GM18867 (cell line): ENCODE results near the gene ENDOU.

ENCODE experiments used
- ATAC-seq: cut with Tn5 transposase; IDR thresholded peaks from one replicate; pipeline ENCODE4 v1.9.1; 2021; ENCODE audit warnings: mild to moderate bottlenecking, moderate library complexity; ENCODE audit not compliant: unreplicated experiment

ENDOU gene, protein sequence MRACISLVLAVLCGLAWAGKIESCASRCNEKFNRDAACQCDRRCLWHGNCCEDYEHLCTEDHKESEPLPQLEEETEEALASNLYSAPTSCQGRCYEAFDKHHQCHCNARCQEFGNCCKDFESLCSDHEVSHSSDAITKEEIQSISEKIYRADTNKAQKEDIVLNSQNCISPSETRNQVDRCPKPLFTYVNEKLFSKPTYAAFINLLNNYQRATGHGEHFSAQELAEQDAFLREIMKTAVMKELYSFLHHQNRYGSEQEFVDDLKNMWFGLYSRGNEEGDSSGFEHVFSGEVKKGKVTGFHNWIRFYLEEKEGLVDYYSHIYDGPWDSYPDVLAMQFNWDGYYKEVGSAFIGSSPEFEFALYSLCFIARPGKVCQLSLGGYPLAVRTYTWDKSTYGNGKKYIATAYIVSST

DNA sequence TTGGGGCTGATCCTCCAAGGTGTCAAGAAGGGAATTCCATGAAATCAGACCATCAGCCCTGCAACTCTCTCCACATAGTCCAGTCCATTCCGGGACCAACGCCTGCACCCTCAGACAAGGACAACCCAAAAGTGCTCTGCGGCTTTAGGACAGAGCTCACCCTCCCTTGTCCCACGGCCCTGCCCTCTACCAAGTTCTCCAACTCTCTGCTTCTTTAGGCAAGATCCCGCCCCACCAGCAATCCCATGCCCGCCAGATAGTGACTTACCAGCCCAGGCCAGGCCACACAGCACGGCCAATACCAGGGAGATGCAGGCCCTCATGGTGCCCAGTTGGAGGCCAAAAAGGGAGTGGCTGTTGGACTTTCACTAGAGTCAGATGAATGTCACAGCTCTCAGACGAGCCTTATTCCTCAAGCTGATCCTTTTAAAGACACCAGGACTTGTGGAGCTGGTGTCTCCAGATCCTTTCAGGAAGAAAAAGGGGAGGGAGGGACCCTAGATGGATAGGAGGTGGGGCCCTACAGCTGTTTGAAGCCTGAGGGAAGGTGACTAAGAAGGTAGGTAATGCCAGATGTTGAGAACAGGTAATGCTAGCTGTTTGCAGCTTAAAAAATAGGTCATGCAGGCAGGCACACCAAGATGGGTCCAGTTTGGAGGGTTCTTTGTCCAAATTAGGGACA lies at the start of gene ENDOU:
Gene ENDOU (minus strand): TSS at position 400 of the 682 bp plus-strand sequence. CDS start 77 bp downstream, at position 323.
- no peak for ATAC-seq

DNA sequence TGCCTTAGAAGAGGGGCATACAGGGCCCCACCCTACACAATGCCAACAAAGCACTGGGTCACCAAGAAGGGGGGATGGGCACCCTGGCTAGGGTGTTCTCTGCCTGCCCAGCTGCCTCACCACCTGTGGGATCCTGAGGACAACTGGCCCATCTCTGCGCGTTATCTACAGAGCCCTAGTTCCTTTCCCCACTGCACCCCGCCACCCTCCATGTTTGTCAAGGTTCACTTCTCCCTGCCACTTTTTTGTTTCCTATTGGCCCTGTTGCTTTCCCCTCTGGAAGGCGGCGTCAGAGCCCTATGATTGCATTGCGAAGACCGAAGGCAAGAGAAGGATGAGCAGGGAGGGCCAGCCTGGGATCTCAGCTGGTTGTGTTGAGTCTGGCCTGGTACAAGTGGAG lies 49.4 kb upstream of the ENDOU start:
- ATAC-seq = no peak

DNA sequence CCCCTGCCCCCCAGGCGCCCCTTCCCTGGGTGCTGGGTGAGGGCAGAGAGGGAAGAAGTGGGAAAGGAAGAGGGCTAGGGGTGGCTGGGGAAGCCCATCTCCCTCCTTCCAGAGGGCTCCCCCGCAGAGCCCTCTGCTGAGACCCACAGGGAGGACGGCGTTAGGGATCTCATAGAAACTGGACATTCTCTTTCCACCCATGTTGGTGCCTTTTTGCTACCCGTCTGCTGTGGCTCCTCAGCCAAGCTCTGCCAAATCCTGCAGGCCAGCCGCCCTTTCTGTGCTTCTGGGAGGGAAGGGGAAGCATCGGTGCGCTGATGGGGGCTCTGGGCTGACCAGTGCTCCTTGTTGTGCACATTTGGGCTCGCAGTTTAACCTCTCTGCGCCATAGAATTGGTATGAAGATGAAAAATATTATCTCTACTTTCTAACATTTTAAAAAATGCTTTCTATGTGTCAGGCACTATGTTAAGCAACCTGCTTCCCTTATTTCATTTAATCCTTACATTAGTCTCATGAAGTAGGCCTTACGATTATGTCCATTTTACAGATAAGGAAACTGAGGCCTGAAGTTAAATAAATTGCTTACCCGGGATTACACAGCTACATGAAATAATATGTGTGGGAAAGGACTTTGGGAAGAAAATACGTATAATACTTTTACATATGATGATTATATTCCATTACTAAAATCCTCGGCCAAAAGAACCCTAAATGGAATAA lies 48.7 kb upstream of the ENDOU start:
- ATAC-seq = no peak

DNA sequence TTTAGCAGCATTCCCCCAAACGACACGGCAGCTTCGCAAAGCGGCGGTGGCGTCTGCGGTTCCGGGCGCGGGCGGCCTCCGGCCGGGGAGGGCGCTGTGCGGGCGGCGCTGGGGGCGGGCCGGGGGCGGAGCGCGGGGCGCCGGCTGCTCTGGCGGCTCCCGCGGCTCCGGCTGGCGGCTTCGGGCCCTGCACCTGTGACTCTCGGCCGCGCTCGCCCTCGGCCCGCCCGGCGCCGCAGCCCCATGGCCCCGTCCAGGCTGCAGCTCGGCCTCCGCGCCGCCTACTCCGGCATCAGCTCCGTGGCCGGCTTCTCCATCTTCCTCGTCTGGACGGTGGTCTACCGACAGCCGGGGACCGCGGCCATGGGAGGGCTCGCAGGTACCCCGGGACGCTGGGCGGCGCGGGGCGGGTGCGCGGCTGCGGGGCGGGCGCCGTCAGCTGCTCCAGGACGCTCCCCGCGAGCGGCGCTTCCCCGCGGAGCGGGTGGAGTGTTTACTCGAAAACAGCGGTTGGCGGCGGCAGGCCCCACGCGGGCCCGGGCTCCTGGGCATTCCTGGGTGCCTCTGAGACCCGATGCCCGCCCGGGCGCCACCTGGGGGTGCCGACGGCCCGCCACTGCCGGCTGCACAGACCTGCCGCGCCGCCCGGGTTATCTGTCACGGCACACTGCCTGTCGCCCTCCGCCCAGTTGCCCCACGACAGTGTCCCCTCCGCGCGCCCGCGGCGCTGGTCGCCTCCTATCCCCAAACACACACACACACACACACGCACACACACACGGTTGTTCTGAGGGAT lies 48.0 kb upstream of the ENDOU start, which contains the start of gene SLC48A1:
Gene SLC48A1 (plus strand): TSS at position 177 of the 796 bp plus-strand sequence. CDS start 67 bp downstream, at position 244.
- peak; percentile 86 for ATAC-seq

DNA sequence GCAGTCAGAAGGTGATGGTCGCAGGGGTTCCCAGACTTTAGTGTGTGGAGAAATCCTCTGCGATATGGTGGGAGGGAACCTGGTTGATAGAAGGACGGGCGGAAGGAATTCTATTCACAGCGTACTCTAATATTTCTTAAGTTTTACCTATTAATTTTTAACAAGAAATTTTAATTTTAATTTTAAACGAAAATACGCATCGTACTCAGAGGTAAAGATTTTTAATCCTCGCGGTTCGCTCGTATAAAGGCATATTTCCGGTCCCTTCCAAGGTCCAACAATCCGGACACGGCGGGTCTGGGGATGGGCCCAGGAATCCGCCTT lies 47.4 kb upstream of the ENDOU start:
- ATAC-seq = no peak

DNA sequence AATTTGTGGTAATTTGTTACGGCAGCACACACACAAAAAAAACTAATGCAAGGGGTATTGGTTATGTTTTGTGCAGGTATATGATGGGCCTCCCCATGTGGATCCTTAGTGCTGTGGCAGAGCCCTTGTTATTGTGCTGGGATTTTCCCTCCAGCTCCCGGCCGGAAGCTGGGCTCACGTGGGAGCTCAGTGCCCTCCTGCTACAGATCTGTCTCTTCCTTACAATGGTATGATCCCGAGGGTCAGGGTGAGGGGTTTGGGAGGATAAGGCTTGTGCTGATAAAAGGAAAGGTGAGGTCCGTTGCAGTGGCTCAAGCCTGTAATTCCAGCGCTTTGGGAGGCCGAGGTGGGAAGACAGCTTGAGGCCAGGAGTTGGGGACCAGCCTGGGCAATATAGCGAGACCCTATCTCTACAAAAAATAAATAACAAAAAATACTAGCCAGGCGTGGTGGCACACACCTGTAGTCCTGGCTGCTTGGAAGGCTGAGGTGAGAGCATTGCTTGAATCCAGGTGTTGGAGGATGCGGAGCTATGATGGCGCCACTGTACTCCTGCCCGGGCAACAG lies 46.9 kb upstream of the ENDOU start:
- ATAC-seq = no peak

DNA sequence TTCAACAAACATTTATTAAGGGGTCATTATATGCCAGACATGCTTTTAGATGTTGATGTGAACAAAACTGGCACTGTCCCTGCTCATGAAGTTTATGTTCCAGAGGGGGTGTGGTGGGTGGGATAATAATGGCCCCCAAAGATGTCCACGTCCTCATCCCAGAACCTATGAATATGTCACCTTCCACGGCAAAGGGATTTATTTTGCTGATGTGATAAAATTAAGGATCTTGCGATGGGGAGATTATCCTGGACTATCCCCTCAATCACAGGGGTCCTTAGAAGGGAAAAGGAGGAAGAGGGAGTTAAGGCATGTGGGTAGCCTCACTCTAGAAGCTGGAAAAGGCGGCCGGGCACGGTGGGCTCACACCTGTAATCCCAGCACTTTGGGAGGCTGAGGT lies 46.0 kb upstream of the ENDOU start:
- no peak for ATAC-seq

DNA sequence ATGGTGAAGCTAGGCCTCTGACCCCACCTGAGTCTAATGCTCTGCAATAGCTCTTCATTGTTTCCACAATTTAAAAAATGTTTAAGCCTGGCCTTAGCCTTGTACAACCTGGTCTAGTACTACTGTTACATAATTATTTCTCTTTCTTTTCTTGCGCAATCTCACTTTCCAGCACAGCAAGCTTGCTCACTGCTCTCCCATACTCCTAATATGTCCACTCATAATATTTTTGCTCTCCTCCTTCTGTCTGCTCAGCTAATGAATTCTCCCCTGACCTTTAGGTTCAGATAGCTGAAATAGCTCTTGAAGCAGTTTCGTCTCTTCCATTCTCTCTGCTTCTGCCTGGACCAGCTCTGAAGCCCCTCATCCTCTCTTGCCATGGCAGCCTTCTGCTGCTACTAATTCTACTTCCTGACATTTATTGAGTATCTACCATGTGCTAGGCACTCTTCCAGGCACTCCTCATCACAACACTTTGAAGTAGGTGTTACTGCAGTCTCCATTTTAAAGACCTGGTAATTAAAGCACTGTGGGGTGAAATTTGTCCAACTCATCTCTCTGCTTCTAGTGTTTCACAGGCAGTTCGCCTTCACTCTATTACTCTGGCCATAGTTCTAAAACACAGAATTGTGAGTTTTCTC lies 44.9 kb upstream of the ENDOU start:
- no peak for ATAC-seq

DNA sequence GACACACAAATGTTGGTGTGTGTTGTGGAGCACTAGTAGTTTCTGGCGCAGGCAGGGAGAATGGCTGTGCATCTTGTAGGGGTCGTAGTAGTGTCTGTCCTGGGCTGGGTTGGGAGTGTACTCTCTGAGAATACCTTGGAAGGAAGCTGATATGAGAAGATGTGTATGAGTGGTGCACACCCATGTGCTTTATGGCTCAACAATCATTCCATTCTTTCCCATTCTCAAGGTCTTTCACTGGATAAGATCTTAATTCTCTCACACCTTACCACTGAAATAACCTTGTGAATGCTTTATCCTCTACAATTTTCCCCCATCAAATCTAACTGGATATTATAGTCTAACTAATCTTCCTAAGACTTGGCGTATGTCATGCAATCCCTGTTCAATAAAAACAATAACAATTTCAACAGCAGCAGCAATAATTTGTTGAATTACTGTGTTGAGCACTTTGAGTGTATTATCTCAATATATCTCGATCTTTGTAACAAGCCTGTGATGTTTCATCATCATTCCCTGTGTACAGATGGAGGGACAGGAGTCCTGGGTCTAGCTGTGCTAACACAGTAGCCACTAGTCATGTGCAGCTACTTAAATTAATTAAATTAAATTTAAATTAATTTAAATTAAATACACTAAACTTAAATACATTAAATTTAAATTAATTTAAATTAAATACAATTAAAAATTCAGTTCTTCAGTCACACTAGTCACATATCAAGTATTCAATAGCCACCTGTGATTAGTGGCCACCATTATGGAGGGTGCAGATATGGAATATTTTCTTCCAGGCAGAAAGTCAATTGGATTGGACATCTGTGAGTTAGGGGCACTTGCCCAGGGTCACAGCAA lies 44.2 kb upstream of the ENDOU start:
- no peak for ATAC-seq

DNA sequence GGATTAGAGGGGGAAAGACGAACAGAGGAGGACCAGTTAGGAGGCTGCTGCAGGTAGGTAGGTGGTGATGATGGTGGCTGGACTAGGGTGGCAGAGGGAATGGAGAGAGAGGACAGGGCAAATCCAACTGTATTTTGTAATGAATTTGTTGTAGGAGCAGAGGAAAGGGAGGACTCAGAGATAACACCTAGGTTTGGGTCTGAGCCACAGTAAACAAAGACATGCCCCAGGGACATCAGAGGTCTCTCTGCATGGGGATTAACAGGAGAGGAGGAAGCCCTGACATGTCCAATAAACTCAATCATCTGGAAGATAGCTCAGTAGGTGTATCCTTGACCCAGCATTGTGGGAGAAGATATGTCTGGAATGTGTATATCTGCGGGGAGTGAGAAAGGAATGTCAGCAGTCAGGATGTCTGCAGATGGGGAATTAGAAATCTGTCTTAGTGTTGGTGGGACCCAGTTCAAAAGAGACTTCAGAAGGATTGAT lies 43.1 kb upstream of the ENDOU start:
- ATAC-seq = no peak

DNA sequence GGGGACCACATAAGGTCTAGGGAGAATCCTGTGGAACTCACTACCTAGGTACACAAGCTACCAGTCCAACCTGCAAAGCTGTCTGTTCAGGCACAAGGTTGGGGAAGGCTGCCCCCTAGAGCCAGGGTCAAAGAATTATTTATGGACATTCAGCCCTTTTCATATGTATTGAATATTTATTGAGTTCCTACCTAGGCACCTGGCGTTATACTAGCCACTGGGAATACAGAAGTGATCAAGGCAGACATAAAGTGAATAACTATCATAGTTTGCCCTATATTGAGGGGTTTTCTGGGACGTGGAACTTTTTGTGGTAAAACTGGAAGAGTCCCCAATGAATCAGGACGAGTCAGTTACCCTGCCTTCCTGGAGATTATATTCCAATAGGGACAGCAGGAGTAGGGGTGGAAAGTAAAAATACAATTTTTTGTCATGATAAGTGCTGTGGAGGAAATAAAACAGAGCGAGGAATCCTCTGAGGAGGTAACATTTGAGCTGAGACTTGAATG lies 42.0 kb upstream of the ENDOU start:
- ATAC-seq = peak; percentile 85

DNA sequence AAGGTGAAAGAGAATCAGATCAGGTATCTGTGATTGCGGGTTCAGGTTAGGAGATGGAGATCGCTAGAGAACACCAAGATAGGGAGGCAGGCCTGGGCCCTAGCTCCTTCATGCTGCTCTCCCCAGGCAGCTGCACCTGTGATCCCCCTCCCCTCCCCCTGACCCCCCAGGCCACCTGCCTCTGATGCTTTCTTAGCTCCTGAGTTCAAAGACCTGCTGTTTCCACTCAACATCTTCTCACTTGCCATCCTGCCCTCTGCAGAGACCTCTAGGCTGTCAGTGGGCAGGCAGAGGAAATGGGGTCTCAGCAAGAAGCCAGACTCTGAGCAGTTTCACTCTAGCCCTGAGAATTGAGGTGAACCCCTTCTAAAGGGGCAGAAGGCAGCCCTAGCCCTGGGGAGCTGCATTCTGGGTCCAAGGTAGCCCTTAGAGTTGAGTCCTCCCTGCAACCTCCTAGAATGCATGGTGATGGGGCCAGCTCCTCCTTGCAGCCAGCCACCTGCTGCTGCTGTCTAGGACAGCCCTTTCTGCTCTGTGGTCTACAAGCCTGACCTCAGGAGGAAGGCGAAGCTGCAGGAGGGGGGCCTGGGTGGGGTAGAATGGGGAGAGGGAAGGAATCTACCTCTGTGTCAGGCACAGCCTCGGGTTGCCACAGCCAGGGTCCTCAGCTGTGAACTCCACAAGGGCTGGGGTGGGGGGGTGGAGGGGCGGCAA lies 41.4 kb upstream of the ENDOU start:
- no peak for ATAC-seq

DNA sequence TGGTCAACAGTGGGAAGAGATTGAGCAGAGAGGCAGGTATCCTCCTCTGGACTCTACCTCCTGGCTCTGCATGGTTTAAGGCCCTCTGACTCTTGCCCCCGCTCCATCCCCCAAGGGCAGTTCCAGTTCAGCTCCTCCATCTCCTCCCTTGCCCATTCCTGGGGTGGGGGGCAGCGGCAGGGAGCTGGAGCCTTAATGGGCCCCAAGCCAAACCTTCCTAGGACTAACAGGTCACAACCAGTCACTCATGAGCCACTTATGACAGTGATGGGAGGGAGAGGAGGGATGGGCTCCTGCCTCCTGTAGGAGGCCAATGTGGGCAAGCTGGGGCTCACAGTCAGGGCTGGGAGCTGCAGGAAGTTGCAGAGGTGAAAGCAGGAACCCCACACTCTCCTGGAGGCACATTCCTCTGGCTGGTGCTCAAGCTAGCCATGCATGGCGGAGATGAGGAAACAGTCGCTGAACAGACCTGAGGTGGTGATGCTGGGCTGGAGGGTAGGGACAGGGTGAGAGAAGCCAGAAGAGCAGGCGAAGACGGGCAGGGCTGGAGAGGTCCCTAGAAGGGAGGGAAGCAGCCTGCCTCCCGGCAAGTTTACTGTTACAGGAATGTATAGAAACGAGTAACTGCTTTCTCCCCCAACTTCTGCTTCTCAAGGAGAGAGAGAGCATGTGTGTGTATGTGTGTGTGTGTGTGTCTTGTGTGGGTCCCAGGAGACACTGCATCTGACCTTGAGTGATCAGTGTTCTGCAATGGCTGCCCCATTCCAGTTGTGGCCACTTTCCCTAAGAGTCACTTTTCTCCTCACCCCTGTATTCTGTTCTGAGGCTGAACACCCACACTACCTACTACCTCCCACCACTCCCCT lies 38.4 kb upstream of the ENDOU start:
- no peak for ATAC-seq

DNA sequence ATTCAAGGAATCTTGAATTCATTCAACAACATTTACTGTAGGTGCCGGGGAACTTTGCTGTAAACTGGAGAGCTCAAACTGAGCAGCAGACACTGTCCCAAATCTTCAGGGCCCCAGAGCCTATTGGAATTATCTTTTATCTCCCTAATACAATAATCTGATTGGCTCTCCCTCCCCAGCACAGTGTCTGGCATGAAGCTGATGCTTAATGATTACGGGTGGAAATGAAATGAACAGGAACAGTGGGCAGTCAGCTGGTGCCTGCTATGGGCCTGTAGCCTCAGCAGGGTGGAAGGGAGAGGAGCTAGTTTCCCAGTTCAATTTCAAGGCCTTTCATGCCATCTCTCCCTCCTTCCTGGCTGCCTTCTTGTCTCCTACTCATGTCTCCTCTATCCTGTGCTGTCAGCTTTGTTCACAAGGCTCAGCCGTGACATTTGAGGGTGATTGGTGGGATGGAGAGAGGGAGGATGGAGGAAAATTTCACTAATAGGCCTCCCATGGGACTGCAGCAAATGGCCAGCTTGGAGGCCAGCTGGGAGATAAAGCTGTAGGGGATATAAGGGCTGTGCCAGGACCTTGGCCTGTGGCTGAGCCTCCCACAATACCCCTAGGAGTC lies 37.7 kb upstream of the ENDOU start:
- no peak for ATAC-seq

DNA sequence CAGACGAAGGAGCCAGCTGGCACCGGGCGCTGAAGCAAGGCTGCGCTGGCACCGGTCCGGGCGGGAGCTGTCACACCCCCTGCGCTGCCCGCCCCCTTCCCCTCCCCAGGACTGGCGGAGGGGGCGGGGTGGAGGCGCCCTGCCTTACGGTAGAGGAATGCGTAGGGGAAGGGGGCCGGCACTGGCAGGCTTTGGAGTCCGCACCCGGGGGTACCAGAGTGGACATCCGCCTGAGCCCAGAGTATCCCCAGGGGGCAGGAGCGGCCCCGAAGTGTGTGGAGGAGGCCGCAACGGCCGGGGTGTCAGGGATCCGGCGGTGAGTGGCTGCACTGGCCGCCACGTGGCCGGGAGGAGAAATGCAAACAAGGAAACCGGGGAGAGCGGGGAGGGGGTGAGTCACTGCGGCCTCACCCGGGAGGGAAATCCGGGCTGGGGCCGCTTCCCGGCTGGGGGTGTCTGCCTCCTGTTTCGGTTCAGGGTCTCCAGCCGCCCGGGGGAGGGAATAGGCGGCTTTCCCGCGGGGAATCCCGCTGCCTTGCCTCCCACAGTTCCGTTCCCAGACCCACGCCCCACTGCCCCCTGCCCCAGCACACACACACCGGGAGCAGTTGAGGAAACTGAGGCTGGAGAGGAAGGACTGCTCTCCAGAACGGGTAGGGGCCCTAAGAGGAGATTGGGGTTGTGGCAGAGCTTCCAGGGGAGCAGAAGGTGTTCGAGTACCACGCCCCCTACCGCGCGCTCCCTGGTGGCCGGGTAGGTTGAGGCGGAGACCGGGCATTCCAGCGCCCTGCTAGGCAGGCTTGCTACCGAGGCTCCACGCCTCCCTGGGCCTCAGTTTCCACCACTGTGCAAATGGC lies 33.8 kb upstream of the ENDOU start, which contains the start of gene RAPGEF3:
Gene RAPGEF3 (minus strand): TSS at position 47 of the 857 bp plus-strand sequence. CDS start 324 bp downstream, outside the sequence.
- peak; percentile 48 for ATAC-seq

DNA sequence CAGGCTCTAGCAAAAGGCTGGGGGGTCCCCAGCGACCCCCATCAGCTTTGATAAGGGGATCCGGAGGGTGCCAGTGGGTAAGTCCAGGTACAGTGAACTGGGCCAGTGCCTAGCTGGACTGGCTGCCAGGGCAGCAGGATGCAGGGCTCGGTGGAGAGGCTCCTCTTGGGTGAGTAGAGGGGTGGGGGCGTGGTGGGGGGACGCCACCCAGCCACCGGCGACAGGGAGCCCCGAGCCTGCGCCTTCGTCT lies 33.2 kb upstream of the ENDOU start:
- no peak for ATAC-seq
